ENCODE measurements around the gene DCAF7.

DCAF7 gene

GRCh38 chr17:63573634-63574033 lies 23.4 kb downstream of the DCAF7 start:
- DNase-seq = no peak
- in situ Hi-C loops (cut with MboI; ENCODE audit: low pct_unique_long_range_greater_than_20kb, low sequenced_read_pairs) = no loop called here

GRCh38 chr17:63578027-63578768 lies 27.9 kb downstream of the DCAF7 start:
- in situ Hi-C loops (cut with MboI; ENCODE audit: low pct_unique_long_range_greater_than_20kb, low sequenced_read_pairs) = no loop called here
- DNase-seq = no peak

- DNase-seq = no peak
These were observed 28.5 kb downstream of the DCAF7 start for GRCh38 chr17:63578769-63579111.

GRCh38 chr17:63579633-63580032 lies 29.4 kb downstream of the DCAF7 start:
- in situ Hi-C loops (cut with MboI; ENCODE audit: low pct_unique_long_range_greater_than_20kb, low sequenced_read_pairs) = no loop called here
- DNase-seq = no peak

More at GRCh38 chr17:63578769-63579111, 28.5 kb downstream of the DCAF7 start:
- in situ Hi-C loops (cut with MboI; ENCODE audit: low pct_unique_long_range_greater_than_20kb, low sequenced_read_pairs) = no loop called here

- DNase-seq = no peak
- in situ Hi-C loops (cut with MboI; ENCODE audit: low pct_unique_long_range_greater_than_20kb, low sequenced_read_pairs) = no loop called here
These were observed 37.5 kb downstream of the DCAF7 start for GRCh38 chr17:63587770-63588169.

GRCh38 chr17:63588797-63589196 lies 38.5 kb downstream of the DCAF7 start:
- no peak for DNase-seq
- in situ Hi-C loops (cut with MboI; ENCODE audit: low pct_unique_long_range_greater_than_20kb, low sequenced_read_pairs) = no loop called here

GRCh38 chr17:63589646-63590045 lies 39.4 kb downstream of the DCAF7 start:
- no peak for DNase-seq
- in situ Hi-C loops (cut with MboI; ENCODE audit: low pct_unique_long_range_greater_than_20kb, low sequenced_read_pairs) = no loop called here

- no peak for DNase-seq
- in situ Hi-C loops (cut with MboI; ENCODE audit: low pct_unique_long_range_greater_than_20kb, low sequenced_read_pairs) = no loop called here
These were observed 42.5 kb downstream of the DCAF7 start for GRCh38 chr17:63592797-63593196.

GRCh38 chr17:63595132-63595531 lies 44.9 kb downstream of the DCAF7 start:
- DNase-seq = no peak
- in situ Hi-C loops (cut with MboI; ENCODE audit: low pct_unique_long_range_greater_than_20kb, low sequenced_read_pairs) = no loop called here

GRCh38 chr17:63596856-63597586 lies 46.7 kb downstream of the DCAF7 start:
- no peak for DNase-seq
- in situ Hi-C loops (cut with MboI; ENCODE audit: low pct_unique_long_range_greater_than_20kb, low sequenced_read_pairs) = no loop called here

- in situ Hi-C loops (cut with MboI; ENCODE audit: low pct_unique_long_range_greater_than_20kb, low sequenced_read_pairs) = no loop called here
- DNase-seq = no peak
These were observed 48.0 kb downstream of the DCAF7 start for GRCh38 chr17:63598281-63598680.

- DNase-seq = peak; percentile 83
- in situ Hi-C loops (cut with MboI; ENCODE audit: low pct_unique_long_range_greater_than_20kb, low sequenced_read_pairs) = loop anchor here (25.0 kb wide), 1 partner anchor 164 kb away; the partner anchor contains the start of gene CYB561
These were observed 50.5 kb downstream of the DCAF7 start, which contains the start of gene TACO1 for GRCh38 chr17:63600569-63601438. Gene TACO1, plus strand, starts transcription at chr17:63600895. Its CDS starts 189 bp downstream, at chr17:63601084.

GRCh38 chr17:63601439-63602371 lies 51.4 kb downstream of the DCAF7 start:
- in situ Hi-C loops (cut with MboI; ENCODE audit: low pct_unique_long_range_greater_than_20kb, low sequenced_read_pairs) = loop anchor here (25.0 kb wide), 1 partner anchor 164 kb away; the partner anchor contains the start of gene CYB561
- DNase-seq = no peak

GRCh38 chr17:63609816-63610573 lies 59.7 kb downstream of the DCAF7 start:
- DNase-seq = no peak
- in situ Hi-C loops (cut with MboI; ENCODE audit: low pct_unique_long_range_greater_than_20kb, low sequenced_read_pairs) = loop anchor here (25.0 kb wide), 1 partner anchor 173 kb away; the partner anchor contains the start of gene CYB561

GRCh38 chr17:63610854-63611253 lies 60.6 kb downstream of the DCAF7 start:
- in situ Hi-C loops (cut with MboI; ENCODE audit: low pct_unique_long_range_greater_than_20kb, low sequenced_read_pairs) = loop anchor here (25.0 kb wide), 1 partner anchor 174 kb away; the partner anchor contains the start of gene CYB561
- DNase-seq = no peak

- DNase-seq = no peak
- in situ Hi-C loops (cut with MboI; ENCODE audit: low pct_unique_long_range_greater_than_20kb, low sequenced_read_pairs) = loop anchor here (25.0 kb wide), 1 partner anchor 174 kb away; the partner anchor contains the start of gene CYB561
These were observed 61.1 kb downstream of the DCAF7 start for GRCh38 chr17:63611354-63611753.

- no peak for DNase-seq
- in situ Hi-C loops (cut with MboI; ENCODE audit: low pct_unique_long_range_greater_than_20kb, low sequenced_read_pairs) = loop anchor here (25.0 kb wide), 1 partner anchor 176 kb away; the partner anchor contains the start of gene CYB561
These were observed 63.4 kb downstream of the DCAF7 start for GRCh38 chr17:63613663-63614062.

Data from KBM-7 (cell line).